Measurements from ENCODE around the gene SMIM7. TPM values are rescaled to one million over a fixed set of nuclear protein-coding genes. Genes with fewer than 3 reads are reported as not detected.

SMIM7 gene
- total RNA-seq, 1 donor from 2014 or later = 48.0 TPM

GRCh38 chr19:16618248-16618647 is 41.7 kb downstream of the SMIM7 start:
- Histone ChIP-seq H3K4me3 (ENCODE audit: low read length in 3 of 3) (no peak overlapping the region), H3K27ac (ENCODE audit: low read depth, low read length) (no peak overlapping the region), H3K9ac (ENCODE audit: low read depth in 1 of 3, low read length in 3 of 3) (peak overlapping the region in 1 of 3 donors; percentile 68), H3K9me3 (ENCODE audit: control insufficient read depth in 3 of 3, low read length in 3 of 3) (no peaks in the 10 kb centered on the region), H3K4me1 (ENCODE audit: control insufficient read depth in 3 of 3, insufficient read depth in 3 of 3, low read length in 3 of 3) (peaks cover 63 to 92% (median 74%) of the 10 kb centered on the region in 3 donors), H3K36me3 (ENCODE audit: control insufficient read depth in 3 of 3, insufficient read depth in 3 of 3, low read length in 3 of 3) (peaks cover 0 to 3% (median under 1%) of the 10 kb centered on the region in 3 donors), H3K27me3 (ENCODE audit: control insufficient read depth in 3 of 3, insufficient read depth in 3 of 3, low read length in 3 of 3) (no peaks in the 10 kb centered on the region)

DNA sequence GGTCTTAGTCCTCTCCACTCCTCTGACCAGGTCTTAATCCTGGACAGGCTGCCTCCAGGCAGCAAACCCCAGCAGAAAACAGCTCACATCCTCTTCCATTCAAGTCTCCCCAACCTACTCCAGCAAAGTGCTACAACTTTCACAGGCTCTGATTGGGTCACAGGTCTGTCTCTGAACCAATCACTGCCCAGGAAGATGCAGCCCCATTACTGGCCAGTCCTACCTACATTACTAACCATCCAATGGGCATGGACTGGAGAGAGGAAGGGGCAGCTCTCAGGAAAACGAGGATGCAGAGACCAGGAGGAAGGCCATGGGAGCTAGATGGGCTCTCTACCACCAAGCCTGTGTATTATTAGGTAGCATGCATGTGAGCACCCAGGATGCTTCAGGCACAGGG is 44.1 kb downstream of the SMIM7 start:
- no peaks in the 10 kb centered on the region for H3K36me3 ChIP-seq (ENCODE audit: control insufficient read depth in 3 of 3, insufficient read depth in 3 of 3, low read length in 3 of 3)
- no peak overlapping the region for H3K4me3 ChIP-seq (ENCODE audit: low read length in 3 of 3)
- H3K9ac ChIP-seq (ENCODE audit: low read depth in 1 of 3, low read length in 3 of 3) = no peak overlapping the region
- no peaks in the 10 kb centered on the region for H3K27me3 ChIP-seq (ENCODE audit: control insufficient read depth in 3 of 3, insufficient read depth in 3 of 3, low read length in 3 of 3)
- H3K9me3 ChIP-seq (ENCODE audit: control insufficient read depth in 3 of 3, low read length in 3 of 3) = no peaks in the 10 kb centered on the region
- H3K27ac ChIP-seq (ENCODE audit: low read depth, low read length) = no peak overlapping the region
- H3K4me1 ChIP-seq (ENCODE audit: control insufficient read depth in 3 of 3, insufficient read depth in 3 of 3, low read length in 3 of 3) = peaks cover 58 to 89% (median 72%) of the 10 kb centered on the region in 3 donors

DNA sequence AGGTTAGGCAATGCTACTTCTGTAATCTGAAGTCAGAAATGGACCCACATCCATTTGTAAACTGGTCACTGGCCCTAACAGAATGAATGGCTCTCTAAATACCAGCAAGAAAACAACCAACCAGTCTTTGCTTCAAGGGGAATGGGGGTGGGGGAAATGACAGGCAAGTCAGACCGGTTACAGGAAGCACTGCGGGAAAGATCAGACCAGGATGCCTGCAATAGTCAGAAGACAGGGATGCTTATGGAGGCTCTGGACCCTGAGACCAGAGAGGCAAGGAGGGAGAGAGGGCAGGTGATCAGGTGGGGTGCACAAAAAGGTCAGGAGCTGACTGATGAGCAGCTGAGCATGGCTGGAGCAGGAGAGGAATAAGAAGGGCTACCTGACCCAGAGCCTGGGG is 45.0 kb downstream of the SMIM7 start:
- Histone ChIP-seq H3K27ac (ENCODE audit: low read depth, low read length) (no peak overlapping the region), H3K4me1 (ENCODE audit: control insufficient read depth in 3 of 3, insufficient read depth in 3 of 3, low read length in 3 of 3) (peaks cover 50 to 81% (median 67%) of the 10 kb centered on the region in 3 donors), H3K4me3 (ENCODE audit: low read length in 3 of 3) (no peak overlapping the region), H3K9me3 (ENCODE audit: control insufficient read depth in 3 of 3, low read length in 3 of 3) (no peaks in the 10 kb centered on the region), H3K27me3 (ENCODE audit: control insufficient read depth in 3 of 3, insufficient read depth in 3 of 3, low read length in 3 of 3) (no peaks in the 10 kb centered on the region), H3K9ac (ENCODE audit: low read depth in 1 of 3, low read length in 3 of 3) (no peak overlapping the region), H3K36me3 (ENCODE audit: control insufficient read depth in 3 of 3, insufficient read depth in 3 of 3, low read length in 3 of 3) (no peaks in the 10 kb centered on the region)

DNA sequence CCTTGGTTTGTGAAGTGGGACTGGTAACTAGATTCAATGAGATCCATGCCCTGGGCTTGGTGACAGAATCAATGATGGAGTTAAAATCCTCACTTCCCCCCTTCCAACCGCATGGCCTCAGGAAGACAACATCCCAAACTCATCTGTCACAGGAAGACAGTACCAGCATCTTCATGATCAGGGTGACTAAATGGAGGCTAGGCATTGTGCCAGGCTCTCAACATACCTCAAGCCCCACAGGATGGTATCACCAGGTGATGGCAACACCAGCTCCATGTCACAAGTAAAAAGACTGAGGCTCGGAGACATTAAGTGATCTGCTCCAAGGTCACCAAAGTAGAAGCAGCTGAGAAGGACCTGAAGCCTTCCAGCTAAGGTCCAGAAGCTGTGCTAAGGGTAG is 46.1 kb downstream of the SMIM7 start:
- H3K4me1 ChIP-seq (ENCODE audit: control insufficient read depth in 3 of 3, insufficient read depth in 3 of 3, low read length in 3 of 3) = peaks cover 39 to 70% (median 56%) of the 10 kb centered on the region in 3 donors

GRCh38 chr19:16612636-16613035 is 47.3 kb downstream of the SMIM7 start:
- Histone ChIP-seq H3K4me1 (ENCODE audit: control insufficient read depth in 3 of 3, insufficient read depth in 3 of 3, low read length in 3 of 3) (peaks cover 33 to 65% (median 52%) of the 10 kb centered on the region in 3 donors), H3K27ac (ENCODE audit: low read depth, low read length) (peak overlapping the region; percentile 56), H3K4me3 (ENCODE audit: low read length in 3 of 3) (no peak overlapping the region), H3K27me3 (ENCODE audit: control insufficient read depth in 3 of 3, insufficient read depth in 3 of 3, low read length in 3 of 3) (no peaks in the 10 kb centered on the region), H3K9me3 (ENCODE audit: control insufficient read depth in 3 of 3, low read length in 3 of 3) (no peaks in the 10 kb centered on the region), H3K36me3 (ENCODE audit: control insufficient read depth in 3 of 3, insufficient read depth in 3 of 3, low read length in 3 of 3) (no peaks in the 10 kb centered on the region), H3K9ac (ENCODE audit: low read depth in 1 of 3, low read length in 3 of 3) (peak overlapping the region in 1 of 3 donors; percentile 16)

More for the DNA sequence above, 46.1 kb downstream of the SMIM7 start:
- Histone ChIP-seq H3K9me3 (ENCODE audit: control insufficient read depth in 3 of 3, low read length in 3 of 3) (no peaks in the 10 kb centered on the region), H3K4me3 (ENCODE audit: low read length in 3 of 3) (no peak overlapping the region), H3K27me3 (ENCODE audit: control insufficient read depth in 3 of 3, insufficient read depth in 3 of 3, low read length in 3 of 3) (no peaks in the 10 kb centered on the region), H3K9ac (ENCODE audit: low read depth in 1 of 3, low read length in 3 of 3) (no peak overlapping the region), H3K36me3 (ENCODE audit: control insufficient read depth in 3 of 3, insufficient read depth in 3 of 3, low read length in 3 of 3) (no peaks in the 10 kb centered on the region), H3K27ac (ENCODE audit: low read depth, low read length) (no peak overlapping the region)

GRCh38 chr19:16611121-16611520 is 48.8 kb downstream of the SMIM7 start:
- Histone ChIP-seq H3K27me3 (ENCODE audit: control insufficient read depth in 3 of 3, insufficient read depth in 3 of 3, low read length in 3 of 3) (no peaks in the 10 kb centered on the region), H3K27ac (ENCODE audit: low read depth, low read length) (peak overlapping the region; percentile 56), H3K4me1 (ENCODE audit: control insufficient read depth in 3 of 3, insufficient read depth in 3 of 3, low read length in 3 of 3) (peaks cover 36 to 61% (median 47%) of the 10 kb centered on the region in 3 donors), H3K9me3 (ENCODE audit: control insufficient read depth in 3 of 3, low read length in 3 of 3) (no peaks in the 10 kb centered on the region), H3K9ac (ENCODE audit: low read depth in 1 of 3, low read length in 3 of 3) (no peak overlapping the region), H3K4me3 (ENCODE audit: low read length in 3 of 3) (no peak overlapping the region), H3K36me3 (ENCODE audit: control insufficient read depth in 3 of 3, insufficient read depth in 3 of 3, low read length in 3 of 3) (no peaks in the 10 kb centered on the region)

GRCh38 chr19:16609511-16610200 is 50.3 kb downstream of the SMIM7 start:
- Histone ChIP-seq H3K9me3 (ENCODE audit: control insufficient read depth in 3 of 3, low read length in 3 of 3) (no peaks in the 10 kb centered on the region), H3K36me3 (ENCODE audit: control insufficient read depth in 3 of 3, insufficient read depth in 3 of 3, low read length in 3 of 3) (no peaks in the 10 kb centered on the region), H3K27me3 (ENCODE audit: control insufficient read depth in 3 of 3, insufficient read depth in 3 of 3, low read length in 3 of 3) (no peaks in the 10 kb centered on the region), H3K27ac (ENCODE audit: low read depth, low read length) (no peak overlapping the region), H3K4me3 (ENCODE audit: low read length in 3 of 3) (no peak overlapping the region), H3K4me1 (ENCODE audit: control insufficient read depth in 3 of 3, insufficient read depth in 3 of 3, low read length in 3 of 3) (peaks cover 39 to 65% (median 55%) of the 10 kb centered on the region in 3 donors), H3K9ac (ENCODE audit: low read depth in 1 of 3, low read length in 3 of 3) (no peak overlapping the region)

DNA sequence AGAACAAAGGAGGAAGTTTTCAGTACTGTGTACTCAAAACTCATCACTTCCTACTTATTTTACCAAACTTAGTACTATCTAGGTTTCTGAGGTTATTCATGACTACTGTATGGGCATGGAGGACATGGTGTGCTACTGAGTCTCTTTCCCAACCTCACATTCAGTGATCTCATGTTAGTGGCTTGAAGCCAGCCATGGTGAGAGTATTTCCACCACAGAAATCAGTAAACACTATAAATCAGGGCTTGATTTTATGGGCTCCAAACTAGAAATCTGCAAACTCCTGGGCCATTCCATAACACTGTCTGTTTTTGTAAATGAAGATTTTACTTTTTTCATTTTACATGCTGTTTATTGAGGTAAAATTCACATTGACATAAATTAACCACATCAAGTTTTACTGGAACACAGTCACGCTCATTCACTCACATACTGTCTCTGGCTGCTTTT is 51.6 kb downstream of the SMIM7 start:
- Histone ChIP-seq H3K36me3 (ENCODE audit: control insufficient read depth in 3 of 3, insufficient read depth in 3 of 3, low read length in 3 of 3) (no peaks in the 10 kb centered on the region), H3K27ac (ENCODE audit: low read depth, low read length) (peak overlapping the region; percentile 55), H3K4me3 (ENCODE audit: low read length in 3 of 3) (no peak overlapping the region), H3K9ac (ENCODE audit: low read depth in 1 of 3, low read length in 3 of 3) (no peak overlapping the region), H3K27me3 (ENCODE audit: control insufficient read depth in 3 of 3, insufficient read depth in 3 of 3, low read length in 3 of 3) (no peaks in the 10 kb centered on the region), H3K4me1 (ENCODE audit: control insufficient read depth in 3 of 3, insufficient read depth in 3 of 3, low read length in 3 of 3) (peaks cover 39 to 69% (median 65%) of the 10 kb centered on the region in 3 donors), H3K9me3 (ENCODE audit: control insufficient read depth in 3 of 3, low read length in 3 of 3) (no peaks in the 10 kb centered on the region)

- Histone ChIP-seq H3K27ac (ENCODE audit: low read depth, low read length) (peak overlapping the region; percentile 55), H3K9me3 (ENCODE audit: control insufficient read depth in 3 of 3, low read length in 3 of 3) (no peaks in the 10 kb centered on the region), H3K4me1 (ENCODE audit: control insufficient read depth in 3 of 3, insufficient read depth in 3 of 3, low read length in 3 of 3) (peaks cover 39 to 68% (median 67%) of the 10 kb centered on the region in 3 donors)
Measured at GRCh38 chr19:16607819-16608218, 52.1 kb downstream of the SMIM7 start.

DNA sequence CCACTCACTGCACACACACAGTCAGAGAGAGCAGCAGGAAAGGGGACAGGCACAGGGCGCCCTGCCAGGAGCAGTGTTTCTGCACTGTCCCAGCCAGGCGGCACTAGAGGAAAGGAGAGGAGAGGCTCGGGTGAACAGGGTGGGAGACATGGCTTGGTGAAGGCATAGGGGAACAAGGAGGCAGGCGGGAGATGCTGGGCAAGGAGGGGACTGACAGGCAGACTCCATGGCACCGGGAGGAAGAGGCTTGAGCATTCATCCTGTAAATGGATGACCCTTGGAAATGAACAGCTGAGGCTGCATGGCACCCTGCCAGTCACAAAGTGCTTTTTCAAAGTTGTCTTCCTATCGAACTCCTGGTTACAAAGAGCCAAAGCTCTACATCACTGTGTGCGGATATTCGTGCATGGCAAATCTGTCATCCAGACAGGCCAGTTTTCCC is 54.4 kb downstream of the SMIM7 start:
- H3K27ac ChIP-seq (ENCODE audit: low read depth, low read length) = no peak overlapping the region
- H3K27me3 ChIP-seq (ENCODE audit: control insufficient read depth in 3 of 3, insufficient read depth in 3 of 3, low read length in 3 of 3) = no peaks in the 10 kb centered on the region
- H3K4me1 ChIP-seq (ENCODE audit: control insufficient read depth in 3 of 3, insufficient read depth in 3 of 3, low read length in 3 of 3) = peaks cover 23 to 67% (median 62%) of the 10 kb centered on the region in 3 donors
- H3K36me3 ChIP-seq (ENCODE audit: control insufficient read depth in 3 of 3, insufficient read depth in 3 of 3, low read length in 3 of 3) = peaks cover 0 to 1% (median 0%) of the 10 kb centered on the region in 3 donors
- H3K9me3 ChIP-seq (ENCODE audit: control insufficient read depth in 3 of 3, low read length in 3 of 3) = no peaks in the 10 kb centered on the region
- no peak overlapping the region for H3K4me3 ChIP-seq (ENCODE audit: low read length in 3 of 3)
- H3K9ac ChIP-seq (ENCODE audit: low read depth in 1 of 3, low read length in 3 of 3) = peak overlapping the region in 1 of 3 donors; percentile 51

More at GRCh38 chr19:16607819-16608218, 52.1 kb downstream of the SMIM7 start:
- peak overlapping the region in 1 of 3 donors; percentile 57 for H3K9ac ChIP-seq (ENCODE audit: low read depth in 1 of 3, low read length in 3 of 3)
- H3K27me3 ChIP-seq (ENCODE audit: control insufficient read depth in 3 of 3, insufficient read depth in 3 of 3, low read length in 3 of 3) = no peaks in the 10 kb centered on the region
- peak overlapping the region in 1 of 3 donors; percentile 22 for H3K4me3 ChIP-seq (ENCODE audit: low read length in 3 of 3)
- H3K36me3 ChIP-seq (ENCODE audit: control insufficient read depth in 3 of 3, insufficient read depth in 3 of 3, low read length in 3 of 3) = no peaks in the 10 kb centered on the region
